K562 (cell line): ENCODE measurements around the gene ZBTB38. TPM values are rescaled to one million over a fixed set of nuclear protein-coding genes. Genes with fewer than 3 reads are reported as not detected.

Source experiments
- ASH1L ChIP-seq: fragments of 450-650 bp; IDR thresholded peaks from 2 replicates; pipeline ENCODE4 v1.6.1; 2018; ENCODE audit warnings: borderline replicate concordance, mild to moderate bottlenecking, low read depth; ENCODE audit not compliant: partially characterized antibody
- HMG20A ChIP-seq: fragments of 450-650 bp; formaldehyde crosslinking; conservative IDR thresholded peaks from 2 replicates; pipeline ENCODE4 v1.4.0; 2020; ENCODE audit warnings: mild to moderate bottlenecking, mixed read lengths
- KLF13 ChIP-seq: fragments of 450-650 bp; IDR thresholded peaks from 2 replicates; pipeline ENCODE4 v1.6.1; 2016; ENCODE audit warnings: missing genetic modification characterization, low read depth, mild to moderate bottlenecking, missing compliant biosample characterization, moderate library complexity, borderline replicate concordance
- MEF2D ChIP-seq: conservative IDR thresholded peaks from 2 replicates; pipeline ENCODE4 v1.6.1; 2016; ENCODE audit warnings: low read depth, missing genetic modification characterization, missing compliant biosample characterization
- NR1H2 ChIP-seq: sonication (generic); formaldehyde crosslinking; IDR thresholded peaks from 2 replicates; pipeline ENCODE4 v1.4.0; 2020; ENCODE audit warnings: mild to moderate bottlenecking, missing genetic modification reagents
- PURB ChIP-seq: sonication (generic); formaldehyde crosslinking; IDR thresholded peaks from 2 replicates; pipeline ENCODE4 v1.9.0; 2021; ENCODE audit warnings: low read depth, mild to moderate bottlenecking, missing genetic modification reagents
- RFX5 ChIP-seq: IDR thresholded peaks from 2 replicates; pipeline ENCODE4 v1.6.1; 2011; ENCODE audit warnings: low read depth, mild to moderate bottlenecking, improper control_type of control experiment, low read length
- SMARCA4 ChIP-seq: fragments of 450-650 bp; IDR thresholded peaks from 2 replicates; pipeline ENCODE4 v1.6.1; 2016
- TBP ChIP-seq: optimal IDR thresholded peaks from 2 replicates; pipeline ENCODE3; 2011; ENCODE audit warnings: low read depth, low read length, improper control_type of control experiment
- ZBTB17 ChIP-seq: fragments of 450-650 bp; formaldehyde crosslinking; IDR thresholded peaks from 2 replicates; pipeline ENCODE4 v1.4.0; 2020; ENCODE audit warnings: mild to moderate bottlenecking
- ZFX ChIP-seq: sonication (generic); formaldehyde crosslinking; IDR thresholded peaks from 2 replicates; pipeline ENCODE4 v1.8.0; 2022; ENCODE audit warnings: mild to moderate bottlenecking, missing genetic modification reagents, moderate library complexity
- ZNF41 ChIP-seq: fragments of 250-450 bp; sonication (Bioruptor Pico); conservative IDR thresholded peaks from 2 replicates; pipeline ENCODE4 v1.4.0; 2020; ENCODE audit warnings: mild to moderate bottlenecking
- ZNF717 ChIP-seq: fragments of 250-450 bp; sonication (Bioruptor Pico); IDR thresholded peaks from 2 replicates; pipeline ENCODE4 v1.5.0; 2021
- ZNF766 ChIP-seq: fragments of 200-800 bp; sonication (Bioruptor generic); conservative IDR thresholded peaks from 2 replicates; pipeline ENCODE4 v1.6.1; 2016; ENCODE audit warnings: missing genetic modification characterization, missing compliant biosample characterization
- ZNF830 ChIP-seq: fragments of 250-450 bp; sonication (Bioruptor Pico); IDR thresholded peaks from 2 replicates; pipeline ENCODE4 v1.5.0; 2021; ENCODE audit warnings: mild to moderate bottlenecking
- polyA plus RNA-seq, 8 experiments: library from polyadenylated mRNA; depleted of rRNA in 4 of 8; stranded (reverse) in 5 of 8; unstranded in 3 of 8; fragments of >200 nt; fragmentation: Nextera tagmentation in 2 of 8; fragmentation: Illumina TruSeq in 1 of 8; extraction: Ambion mirVana in 2 of 8; extraction: Trizol in 1 of 8; gene quantifications; 2 replicates each; pipeline versions ENCODE4 v1.2.1 to v1.2.3, GENCODE V29; 2011 to 2014; ENCODE audit warnings: inconsistent platforms in 1 of 8, missing spikeins in 1 of 8
- total RNA-seq, 7 experiments: library from RNA; depleted of rRNA in 6 of 7; stranded (reverse); fragments of >200 nt in 6 of 7; fragmentation: Illumina TruSeq in 2 of 7; extraction: Trizol in 2 of 7; gene quantifications; 2 replicates each; pipeline versions ENCODE4 v1.2.1 to v1.2.3, GENCODE V29; 2011 to 2021; ENCODE audit warnings: low replicate concordance in 1 of 7
- TF ChIP-seq, protein P1 (sequence below): fragments of 250-450 bp; sonication (Bioruptor Pico); IDR thresholded peaks from 2 replicates; pipeline ENCODE4 v1.8.0; 2022; ENCODE audit warnings: inconsistent platforms, mild to moderate bottlenecking, moderate library complexity, borderline replicate concordance
- TF ChIP-seq, protein P2 (sequence below): fragments of 450-650 bp; IDR thresholded peaks from 2 replicates; pipeline ENCODE4 v1.6.1; 2016; ENCODE audit warnings: antibody characterized with exemption
- TF ChIP-seq, protein P3 (sequence below): fragments of 250-450 bp; sonication (Bioruptor Pico); IDR thresholded peaks from 2 replicates; pipeline ENCODE4 v1.9.0; 2021; ENCODE audit warnings: mild to moderate bottlenecking, inconsistent platforms
- TF ChIP-seq, protein P4 (sequence below): fragments of 200-800 bp; sonication (Bioruptor generic); IDR thresholded peaks from 2 replicates; pipeline ENCODE4 v1.6.1; 2017; ENCODE audit warnings: missing genetic modification characterization, missing compliant biosample characterization

Gene ZBTB38
- total and polyA plus RNA-seq, 9 of the 15 experiments (the other 6 are each of a cell fraction or from before 2014, with no cell fraction given), result 12.1 to 39.4 (median 22.9) TPM

DNA sequence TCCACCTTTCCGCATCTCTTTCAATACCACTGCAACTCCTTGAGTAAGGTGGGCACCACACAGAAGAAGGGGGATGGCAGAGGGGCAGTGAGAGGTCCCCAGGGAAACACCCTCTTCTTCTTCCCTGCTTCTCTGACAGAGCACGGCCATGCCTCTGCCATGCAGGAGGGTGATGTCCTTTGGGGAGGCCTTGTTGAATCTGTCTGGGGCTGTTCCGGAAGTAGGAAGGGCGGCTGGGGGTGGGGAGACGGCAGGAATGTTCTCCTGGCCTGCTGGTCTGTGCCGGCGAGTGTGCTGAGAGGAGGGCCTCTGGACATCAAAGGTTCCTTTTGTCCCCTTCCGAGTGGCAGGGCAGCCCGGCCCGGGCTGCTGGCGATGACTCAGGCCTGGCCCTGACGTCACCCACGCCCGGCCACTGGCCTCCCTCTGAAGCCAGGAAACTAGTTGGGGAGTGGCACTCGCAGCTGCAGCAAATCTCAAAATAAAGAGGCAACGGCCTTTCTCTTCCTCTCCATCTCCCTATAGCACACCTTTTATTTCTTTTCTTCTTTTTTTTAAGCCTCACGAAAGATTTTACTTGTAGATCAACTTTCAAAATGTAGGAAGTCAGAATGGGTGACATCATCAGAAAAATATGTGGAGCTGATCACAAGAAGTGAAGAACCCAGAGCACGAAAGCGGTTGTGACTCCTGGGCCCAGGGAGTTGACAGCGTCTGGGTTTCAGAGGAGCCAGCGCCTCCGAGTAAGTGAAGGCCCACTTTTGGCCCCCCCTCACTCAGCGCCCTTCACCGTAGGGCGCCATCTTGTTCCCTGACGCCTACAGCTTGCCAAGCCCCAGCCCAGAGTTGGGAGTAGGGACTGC, at the start of gene ZBTB38 (continued):
- TF ChIP-seq, protein P1, sequence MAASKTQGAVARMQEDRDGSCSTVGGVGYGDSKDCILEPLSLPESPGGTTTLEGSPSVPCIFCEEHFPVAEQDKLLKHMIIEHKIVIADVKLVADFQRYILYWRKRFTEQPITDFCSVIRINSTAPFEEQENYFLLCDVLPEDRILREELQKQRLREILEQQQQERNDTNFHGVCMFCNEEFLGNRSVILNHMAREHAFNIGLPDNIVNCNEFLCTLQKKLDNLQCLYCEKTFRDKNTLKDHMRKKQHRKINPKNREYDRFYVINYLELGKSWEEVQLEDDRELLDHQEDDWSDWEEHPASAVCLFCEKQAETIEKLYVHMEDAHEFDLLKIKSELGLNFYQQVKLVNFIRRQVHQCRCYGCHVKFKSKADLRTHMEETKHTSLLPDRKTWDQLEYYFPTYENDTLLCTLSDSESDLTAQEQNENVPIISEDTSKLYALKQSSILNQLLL (CRISPR knock-in tag), result no peak
- TF ChIP-seq, protein P2, sequence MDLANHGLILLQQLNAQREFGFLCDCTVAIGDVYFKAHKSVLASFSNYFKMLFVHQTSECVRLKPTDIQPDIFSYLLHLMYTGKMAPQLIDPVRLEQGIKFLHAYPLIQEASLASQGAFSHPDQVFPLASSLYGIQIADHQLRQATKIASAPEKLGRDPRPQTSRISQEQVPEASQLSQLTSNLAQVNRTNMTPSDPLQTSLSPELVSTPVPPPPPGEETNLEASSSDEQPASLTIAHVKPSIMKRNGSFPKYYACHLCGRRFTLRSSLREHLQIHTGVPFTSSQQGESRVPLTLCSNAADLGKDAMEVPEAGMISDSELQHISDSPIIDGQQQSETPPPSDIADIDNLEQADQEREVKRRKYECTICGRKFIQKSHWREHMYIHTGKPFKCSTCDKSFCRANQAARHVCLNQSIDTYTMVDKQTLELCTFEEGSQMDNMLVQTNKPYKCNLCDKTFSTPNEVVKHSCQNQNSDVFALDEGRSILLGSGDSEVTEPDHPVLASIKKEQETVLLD, result peak; percentile 58; the same call in 1 of the 2 replicates
- TF ChIP-seq NR1H2 (CRISPR knock-in tag) (no peak), PURB (CRISPR knock-in tag) (no peak), ZNF830 (peak; percentile 44; the same call in 1 of the 2 replicates), ZNF717 (no peak), ZFX (CRISPR knock-in tag) (peak; percentile 93), ZNF41 (CRISPR knock-in tag) (no peak; the same call in none of the 2 replicates), KLF13 (tag) (peak; percentile 30; the same call in 1 of the 2 replicates), SMARCA4 (peak; percentile 79; the same call in 1 of the 2 replicates), ZNF766 (CRISPR knock-in tag) (peak; percentile 71; the same call in 1 of the 2 replicates), RFX5 (no peak), HMG20A (CRISPR knock-in tag) (no peak), TBP (peak; percentile 20), MEF2D (tag) (peak; percentile 41; the same call in 1 of the 2 replicates), ZBTB17 (CRISPR knock-in tag) (peak; percentile 63), ASH1L (peak; percentile 16)
- TF ChIP-seq, protein P3, sequence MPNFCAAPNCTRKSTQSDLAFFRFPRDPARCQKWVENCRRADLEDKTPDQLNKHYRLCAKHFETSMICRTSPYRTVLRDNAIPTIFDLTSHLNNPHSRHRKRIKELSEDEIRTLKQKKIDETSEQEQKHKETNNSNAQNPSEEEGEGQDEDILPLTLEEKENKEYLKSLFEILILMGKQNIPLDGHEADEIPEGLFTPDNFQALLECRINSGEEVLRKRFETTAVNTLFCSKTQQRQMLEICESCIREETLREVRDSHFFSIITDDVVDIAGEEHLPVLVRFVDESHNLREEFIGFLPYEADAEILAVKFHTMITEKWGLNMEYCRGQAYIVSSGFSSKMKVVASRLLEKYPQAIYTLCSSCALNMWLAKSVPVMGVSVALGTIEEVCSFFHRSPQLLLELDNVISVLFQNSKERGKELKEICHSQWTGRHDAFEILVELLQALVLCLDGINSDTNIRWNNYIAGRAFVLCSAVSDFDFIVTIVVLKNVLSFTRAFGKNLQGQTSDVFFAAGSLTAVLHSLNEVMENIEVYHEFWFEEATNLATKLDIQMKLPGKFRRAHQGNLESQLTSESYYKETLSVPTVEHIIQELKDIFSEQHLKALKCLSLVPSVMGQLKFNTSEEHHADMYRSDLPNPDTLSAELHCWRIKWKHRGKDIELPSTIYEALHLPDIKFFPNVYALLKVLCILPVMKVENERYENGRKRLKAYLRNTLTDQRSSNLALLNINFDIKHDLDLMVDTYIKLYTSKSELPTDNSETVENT, result no peak
- TF ChIP-seq, protein P4, sequence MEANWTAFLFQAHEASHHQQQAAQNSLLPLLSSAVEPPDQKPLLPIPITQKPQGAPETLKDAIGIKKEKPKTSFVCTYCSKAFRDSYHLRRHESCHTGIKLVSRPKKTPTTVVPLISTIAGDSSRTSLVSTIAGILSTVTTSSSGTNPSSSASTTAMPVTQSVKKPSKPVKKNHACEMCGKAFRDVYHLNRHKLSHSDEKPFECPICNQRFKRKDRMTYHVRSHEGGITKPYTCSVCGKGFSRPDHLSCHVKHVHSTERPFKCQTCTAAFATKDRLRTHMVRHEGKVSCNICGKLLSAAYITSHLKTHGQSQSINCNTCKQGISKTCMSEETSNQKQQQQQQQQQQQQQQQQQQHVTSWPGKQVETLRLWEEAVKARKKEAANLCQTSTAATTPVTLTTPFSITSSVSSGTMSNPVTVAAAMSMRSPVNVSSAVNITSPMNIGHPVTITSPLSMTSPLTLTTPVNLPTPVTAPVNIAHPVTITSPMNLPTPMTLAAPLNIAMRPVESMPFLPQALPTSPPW (CRISPR knock-in tag), result peak; percentile 96
